ENCODE data around the gene RNASE2. TPM values are rescaled to one million over a fixed set of nuclear protein-coding genes. Genes with fewer than 3 reads are reported as not detected.
A peak's percentile ranks its signal among the peaks of the same experiment; 100 is the strongest.

RNASE2 gene
- total RNA-seq, 1 donor from 2014 or later = not detected

DNA sequence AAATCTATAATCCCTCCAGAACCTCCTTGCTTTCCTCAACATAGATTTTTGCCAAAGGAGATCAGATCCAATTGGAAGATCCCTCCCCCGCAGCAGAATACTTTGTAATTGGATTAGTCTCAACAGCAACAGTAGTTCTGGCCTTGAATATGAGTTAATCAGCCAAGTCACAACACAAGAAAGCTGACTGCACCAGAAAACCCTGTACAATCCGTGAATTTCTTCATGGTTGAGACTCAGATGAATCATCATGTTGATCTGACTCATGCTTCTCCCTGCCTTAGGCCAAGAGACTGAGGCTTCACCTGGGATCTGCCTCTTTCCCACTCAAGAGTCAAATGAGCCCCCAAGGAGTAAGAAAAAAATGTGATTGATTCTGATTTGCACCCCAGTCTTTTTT, 31.5 kb downstream of the RNASE2 start:
- Mint-ChIP-seq H3K36me3 (ENCODE audit: low read depth, unreplicated experiment) (no peaks in the 10 kb centered on the region), H3K27me3 (ENCODE audit: low read depth, unreplicated experiment) (peaks cover 7% of the 10 kb centered on the region), H3K9me3 (ENCODE audit: unreplicated experiment) (no peaks in the 10 kb centered on the region), H3K4me3 (ENCODE audit: unreplicated experiment) (peak overlapping the region; percentile 41), H3K27ac (ENCODE audit: unreplicated experiment) (peak overlapping the region; percentile 98), H3K4me1 (ENCODE audit: low read depth, unreplicated experiment) (peaks cover 33% of the 10 kb centered on the region)
- peak; percentile 97 for DNase-seq (ENCODE audit: low read depth)
- Histone ChIP-seq H4K20me1 (ENCODE audit: insufficient read depth, low read length) (peaks cover 11% of the 10 kb centered on the region), H3K79me2 (ENCODE audit: insufficient read depth, low read length) (peaks cover 21% of the 10 kb centered on the region), H3K9ac (ENCODE audit: low read length) (peak overlapping the region; percentile 12), H3K9me3 (ENCODE audit: insufficient read depth, low read depth, low read length) (no peaks in the 10 kb centered on the region), H3K4me1 (ENCODE audit: insufficient read depth, low read length) (peaks cover 23% of the 10 kb centered on the region), H3K4me3 (ENCODE audit: insufficient read depth, low read depth, low read length) (no peak overlapping the region), H3K4me2 (ENCODE audit: low read length) (peak overlapping the region; percentile 78), H2AFZ (ENCODE audit: low read depth, low read length) (peak overlapping the region; percentile 35), H3K27ac (ENCODE audit: low read depth, low read length) (peak overlapping the region; percentile 78), H3K27me3 (ENCODE audit: insufficient read depth, low read length) (no peaks in the 10 kb centered on the region), H3K36me3 (ENCODE audit: insufficient read depth, low read length) (no peaks in the 10 kb centered on the region)
- peak; percentile 93 for FAIRE-seq
- TF ChIP-seq EZH2 (IDR thresholded peaks at IDR 0.05; ENCODE audit: insufficient read depth, low read length) = no peak
- TF ChIP-seq, protein P1, sequence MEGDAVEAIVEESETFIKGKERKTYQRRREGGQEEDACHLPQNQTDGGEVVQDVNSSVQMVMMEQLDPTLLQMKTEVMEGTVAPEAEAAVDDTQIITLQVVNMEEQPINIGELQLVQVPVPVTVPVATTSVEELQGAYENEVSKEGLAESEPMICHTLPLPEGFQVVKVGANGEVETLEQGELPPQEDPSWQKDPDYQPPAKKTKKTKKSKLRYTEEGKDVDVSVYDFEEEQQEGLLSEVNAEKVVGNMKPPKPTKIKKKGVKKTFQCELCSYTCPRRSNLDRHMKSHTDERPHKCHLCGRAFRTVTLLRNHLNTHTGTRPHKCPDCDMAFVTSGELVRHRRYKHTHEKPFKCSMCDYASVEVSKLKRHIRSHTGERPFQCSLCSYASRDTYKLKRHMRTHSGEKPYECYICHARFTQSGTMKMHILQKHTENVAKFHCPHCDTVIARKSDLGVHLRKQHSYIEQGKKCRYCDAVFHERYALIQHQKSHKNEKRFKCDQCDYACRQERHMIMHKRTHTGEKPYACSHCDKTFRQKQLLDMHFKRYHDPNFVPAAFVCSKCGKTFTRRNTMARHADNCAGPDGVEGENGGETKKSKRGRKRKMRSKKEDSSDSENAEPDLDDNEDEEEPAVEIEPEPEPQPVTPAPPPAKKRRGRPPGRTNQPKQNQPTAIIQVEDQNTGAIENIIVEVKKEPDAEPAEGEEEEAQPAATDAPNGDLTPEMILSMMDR (IDR thresholded peaks at IDR 0.05; ENCODE audit: insufficient read depth, low read depth, low read length) = no peak

DNA sequence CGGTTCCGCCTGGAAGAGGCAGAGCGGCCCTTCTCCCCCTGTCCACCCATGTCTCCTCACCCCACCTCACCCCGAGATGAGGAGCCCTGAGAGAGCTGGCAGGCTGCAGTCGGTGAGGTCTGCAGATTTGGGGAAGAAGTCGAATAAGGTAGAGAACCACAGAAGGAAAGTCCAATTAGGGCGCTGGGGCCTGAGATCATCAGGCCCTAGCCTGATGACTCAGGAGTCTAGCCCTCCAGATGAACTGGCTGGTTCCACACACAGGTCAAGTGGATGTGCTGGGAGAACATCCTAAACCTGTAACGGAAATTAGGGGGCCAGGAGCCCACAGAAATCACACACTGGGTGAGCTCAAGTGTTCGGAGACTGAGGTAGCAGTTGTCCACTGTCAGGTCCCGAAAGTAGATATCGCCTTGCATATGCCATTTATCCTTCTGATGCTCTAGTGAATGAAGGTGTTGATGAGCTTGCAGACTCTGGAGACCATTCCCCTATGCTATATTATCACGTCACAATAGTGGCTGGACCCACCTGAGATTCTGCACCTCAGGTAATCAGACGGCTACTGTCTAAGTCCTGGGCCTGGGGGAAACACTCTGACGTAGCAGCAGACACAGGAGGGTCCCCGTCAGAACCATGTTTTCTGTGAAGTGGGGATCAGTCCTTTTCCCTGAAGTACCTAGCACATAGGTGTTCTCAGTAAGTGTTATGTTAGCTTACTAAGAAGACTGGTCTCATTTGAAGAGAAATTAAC, 33.6 kb downstream of the RNASE2 start:
- Histone ChIP-seq H4K20me1 (ENCODE audit: insufficient read depth, low read length) (peaks cover 14% of the 10 kb centered on the region), H3K4me1 (ENCODE audit: insufficient read depth, low read length) (peaks cover 23% of the 10 kb centered on the region), H3K36me3 (ENCODE audit: insufficient read depth, low read length) (peaks cover 13% of the 10 kb centered on the region), H3K27ac (ENCODE audit: low read depth, low read length) (peak overlapping the region; percentile 72), H3K4me2 (ENCODE audit: low read length) (peak overlapping the region; percentile 86), H2AFZ (ENCODE audit: low read depth, low read length) (no peak overlapping the region), H3K9me3 (ENCODE audit: insufficient read depth, low read depth, low read length) (no peaks in the 10 kb centered on the region), H3K4me3 (ENCODE audit: insufficient read depth, low read depth, low read length) (peak overlapping the region; percentile 45), H3K9ac (ENCODE audit: low read length) (peak overlapping the region; percentile 52), H3K27me3 (ENCODE audit: insufficient read depth, low read length) (no peaks in the 10 kb centered on the region), H3K79me2 (ENCODE audit: insufficient read depth, low read length) (peaks cover 27% of the 10 kb centered on the region)
- no peak for TF ChIP-seq EZH2 (IDR thresholded peaks at IDR 0.05; ENCODE audit: insufficient read depth, low read length)
- TF ChIP-seq, protein P1 (IDR thresholded peaks at IDR 0.05; ENCODE audit: insufficient read depth, low read depth, low read length) = no peak
- H3K9me3 Mint-ChIP-seq (ENCODE audit: unreplicated experiment) = no peaks in the 10 kb centered on the region
- H3K4me1 Mint-ChIP-seq (ENCODE audit: low read depth, unreplicated experiment) = peaks cover 33% of the 10 kb centered on the region
- FAIRE-seq = no peak
- H3K27me3 Mint-ChIP-seq (ENCODE audit: low read depth, unreplicated experiment) = no peaks in the 10 kb centered on the region
- H3K4me3 Mint-ChIP-seq (ENCODE audit: unreplicated experiment) = peak overlapping the region; percentile 60
- H3K36me3 Mint-ChIP-seq (ENCODE audit: low read depth, unreplicated experiment) = peaks cover 3% of the 10 kb centered on the region
- no peak for DNase-seq (ENCODE audit: low read depth)
- peak overlapping the region; percentile 78 for H3K27ac Mint-ChIP-seq (ENCODE audit: unreplicated experiment)

- Mint-ChIP-seq H3K27me3 (ENCODE audit: low read depth, unreplicated experiment) (no peaks in the 10 kb centered on the region), H3K4me3 (ENCODE audit: unreplicated experiment) (peak overlapping the region; percentile 97), H3K36me3 (ENCODE audit: low read depth, unreplicated experiment) (peaks cover 3% of the 10 kb centered on the region), H3K9me3 (ENCODE audit: unreplicated experiment) (no peaks in the 10 kb centered on the region), H3K4me1 (ENCODE audit: low read depth, unreplicated experiment) (peaks cover 33% of the 10 kb centered on the region), H3K27ac (ENCODE audit: unreplicated experiment) (peak overlapping the region; percentile 73)
- H4K20me1 ChIP-seq (ENCODE audit: insufficient read depth, low read length) = peaks cover 14% of the 10 kb centered on the region
- H3K4me2 ChIP-seq (ENCODE audit: low read length) = peak overlapping the region; percentile 86
- H3K4me1 ChIP-seq (ENCODE audit: insufficient read depth, low read length) = peaks cover 23% of the 10 kb centered on the region
- H3K27ac ChIP-seq (ENCODE audit: low read depth, low read length) = peak overlapping the region; percentile 72
- peaks cover 18% of the 10 kb centered on the region for H3K36me3 ChIP-seq (ENCODE audit: insufficient read depth, low read length)
- H2AFZ ChIP-seq (ENCODE audit: low read depth, low read length) = peak overlapping the region; percentile 91
- peaks cover 27% of the 10 kb centered on the region for H3K79me2 ChIP-seq (ENCODE audit: insufficient read depth, low read length)
- H3K9me3 ChIP-seq (ENCODE audit: insufficient read depth, low read depth, low read length) = no peaks in the 10 kb centered on the region
- peak overlapping the region; percentile 45 for H3K4me3 ChIP-seq (ENCODE audit: insufficient read depth, low read depth, low read length)
- no peaks in the 10 kb centered on the region for H3K27me3 ChIP-seq (ENCODE audit: insufficient read depth, low read length)
- FAIRE-seq (no peak), DNase-seq (ENCODE audit: low read depth) (no peak)
- peak overlapping the region; percentile 52 for H3K9ac ChIP-seq (ENCODE audit: low read length)
- TF ChIP-seq, protein P1 (IDR thresholded peaks at IDR 0.05; ENCODE audit: insufficient read depth, low read depth, low read length) = no peak
- TF ChIP-seq EZH2 (IDR thresholded peaks at IDR 0.05; ENCODE audit: insufficient read depth, low read length) = no peak
These were observed 34.1 kb downstream of the RNASE2 start for GRCh38 chr14:20989471-20989786.
